ENCODE data around the gene SLC44A4.

DNA sequence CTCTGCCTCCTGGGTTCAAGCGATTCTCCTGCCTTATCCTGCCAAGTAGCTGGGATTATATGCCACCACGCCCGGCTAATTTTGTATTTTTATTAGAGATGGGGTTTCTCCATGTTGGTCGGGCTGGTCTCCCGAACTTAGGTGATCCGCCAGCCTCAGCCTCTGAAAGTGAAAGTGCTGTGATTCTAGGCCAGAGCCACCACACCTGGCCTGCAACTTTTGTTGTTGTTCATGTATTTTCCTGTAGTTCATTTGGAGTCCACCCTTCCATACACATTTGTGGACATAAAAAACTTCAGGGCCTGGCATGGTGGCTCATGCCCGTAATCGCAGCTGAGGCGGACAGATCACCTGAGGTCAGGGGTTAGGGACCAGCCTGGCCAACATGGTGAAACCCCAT is 36.7 kb downstream of the SLC44A4 start:
- TF ChIP-seq, protein P1, sequence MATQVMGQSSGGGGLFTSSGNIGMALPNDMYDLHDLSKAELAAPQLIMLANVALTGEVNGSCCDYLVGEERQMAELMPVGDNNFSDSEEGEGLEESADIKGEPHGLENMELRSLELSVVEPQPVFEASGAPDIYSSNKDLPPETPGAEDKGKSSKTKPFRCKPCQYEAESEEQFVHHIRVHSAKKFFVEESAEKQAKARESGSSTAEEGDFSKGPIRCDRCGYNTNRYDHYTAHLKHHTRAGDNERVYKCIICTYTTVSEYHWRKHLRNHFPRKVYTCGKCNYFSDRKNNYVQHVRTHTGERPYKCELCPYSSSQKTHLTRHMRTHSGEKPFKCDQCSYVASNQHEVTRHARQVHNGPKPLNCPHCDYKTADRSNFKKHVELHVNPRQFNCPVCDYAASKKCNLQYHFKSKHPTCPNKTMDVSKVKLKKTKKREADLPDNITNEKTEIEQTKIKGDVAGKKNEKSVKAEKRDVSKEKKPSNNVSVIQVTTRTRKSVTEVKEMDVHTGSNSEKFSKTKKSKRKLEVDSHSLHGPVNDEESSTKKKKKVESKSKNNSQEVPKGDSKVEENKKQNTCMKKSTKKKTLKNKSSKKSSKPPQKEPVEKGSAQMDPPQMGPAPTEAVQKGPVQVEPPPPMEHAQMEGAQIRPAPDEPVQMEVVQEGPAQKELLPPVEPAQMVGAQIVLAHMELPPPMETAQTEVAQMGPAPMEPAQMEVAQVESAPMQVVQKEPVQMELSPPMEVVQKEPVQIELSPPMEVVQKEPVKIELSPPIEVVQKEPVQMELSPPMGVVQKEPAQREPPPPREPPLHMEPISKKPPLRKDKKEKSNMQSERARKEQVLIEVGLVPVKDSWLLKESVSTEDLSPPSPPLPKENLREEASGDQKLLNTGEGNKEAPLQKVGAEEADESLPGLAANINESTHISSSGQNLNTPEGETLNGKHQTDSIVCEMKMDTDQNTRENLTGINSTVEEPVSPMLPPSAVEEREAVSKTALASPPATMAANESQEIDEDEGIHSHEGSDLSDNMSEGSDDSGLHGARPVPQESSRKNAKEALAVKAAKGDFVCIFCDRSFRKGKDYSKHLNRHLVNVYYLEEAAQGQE (IDR thresholded peaks at IDR 0.05; ENCODE audit: insufficient read depth in 1 of 2, low read depth in 2 of 2, low read length in 2 of 2), result no peak
- no peak for TF ChIP-seq TAF1 (IDR thresholded peaks at IDR 0.05; ENCODE audit: borderline replicate concordance, insufficient read depth, low read length)
- no peak for TF ChIP-seq POLR2AphosphoS5 (IDR thresholded peaks at IDR 0.05; ENCODE audit: low read depth, low read length)

All from PFSK-1 (cell line).